Bronchial epithelial cell (primary cell): ENCODE data around the gene LRRN1. TPM values are rescaled to one million over a fixed set of nuclear protein-coding genes. Genes with fewer than 3 reads are reported as not detected.
"Not testable (repeated sequence)": the region's sequence is repeated elsewhere in the genome, so short reads cannot be mapped to it uniquely, and the experiment has no call there.

ENCODE experiments used
- DNase-seq: peaks from one replicate; pipeline ENCODE4 v3.0.0-alpha.2; 2010; ENCODE audit warnings: low read depth
- FAIRE-seq: peaks from 2 replicates; lab custom pipeline; 2011; peaks lifted over from hg19 to GRCh38; lab: Jason Lieb, UNC
- H3K27me3 ChIP-seq: 2 replicates; pipeline ENCODE4 v1.5.1; 2011; ENCODE audit warnings: low read length; ENCODE audit not compliant: control insufficient read depth, insufficient read depth
- H3K36me3 ChIP-seq: 2 replicates; pipeline ENCODE4 v1.5.1; 2011; ENCODE audit warnings: low read length; ENCODE audit not compliant: control insufficient read depth, insufficient read depth
- H3K4me3 ChIP-seq: 2 replicates; pipeline ENCODE4 v1.5.1; 2011; ENCODE audit warnings: mild to moderate bottlenecking, low read depth, low read length, control low read depth
- total RNA-seq: library from RNA; depleted of rRNA; stranded (reverse); fragments of >200 nt; gene quantifications from 2 replicates; pipeline ENCODE4 v1.2.1, GENCODE V29; 2014
- TF ChIP-seq, protein P1 (sequence below): IDR thresholded peaks from 2 replicates; pipeline ENCODE4 v1.5.1; 2011; ENCODE audit warnings: mild to moderate bottlenecking, moderate library complexity, low read length, control low read depth, inconsistent platforms; ENCODE audit not compliant: insufficient read depth, severe bottlenecking

The LRRN1 gene
- total RNA-seq, 1 donor from 2014 or later, result 0.26 TPM

DNA sequence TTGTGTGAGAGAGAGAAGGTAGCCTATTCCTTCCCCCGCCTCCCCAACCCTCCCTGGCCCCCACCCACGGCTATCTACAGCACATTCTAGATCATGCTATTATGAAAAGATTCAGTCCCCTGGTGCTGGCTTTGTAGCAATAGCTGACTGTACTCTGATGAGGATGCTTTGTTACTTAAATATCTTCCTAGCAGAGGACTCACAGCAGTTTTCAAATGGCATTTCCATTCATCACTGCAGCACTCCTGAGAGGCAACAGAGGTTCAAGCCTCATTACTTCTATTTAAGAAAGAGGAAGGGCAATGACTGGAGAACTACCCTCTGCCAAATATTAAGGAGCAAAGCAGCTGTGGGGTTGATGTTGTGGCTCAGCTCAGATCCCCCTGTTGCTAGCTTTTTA is 61.0 kb downstream of the LRRN1 start:
- TF ChIP-seq, protein P1, sequence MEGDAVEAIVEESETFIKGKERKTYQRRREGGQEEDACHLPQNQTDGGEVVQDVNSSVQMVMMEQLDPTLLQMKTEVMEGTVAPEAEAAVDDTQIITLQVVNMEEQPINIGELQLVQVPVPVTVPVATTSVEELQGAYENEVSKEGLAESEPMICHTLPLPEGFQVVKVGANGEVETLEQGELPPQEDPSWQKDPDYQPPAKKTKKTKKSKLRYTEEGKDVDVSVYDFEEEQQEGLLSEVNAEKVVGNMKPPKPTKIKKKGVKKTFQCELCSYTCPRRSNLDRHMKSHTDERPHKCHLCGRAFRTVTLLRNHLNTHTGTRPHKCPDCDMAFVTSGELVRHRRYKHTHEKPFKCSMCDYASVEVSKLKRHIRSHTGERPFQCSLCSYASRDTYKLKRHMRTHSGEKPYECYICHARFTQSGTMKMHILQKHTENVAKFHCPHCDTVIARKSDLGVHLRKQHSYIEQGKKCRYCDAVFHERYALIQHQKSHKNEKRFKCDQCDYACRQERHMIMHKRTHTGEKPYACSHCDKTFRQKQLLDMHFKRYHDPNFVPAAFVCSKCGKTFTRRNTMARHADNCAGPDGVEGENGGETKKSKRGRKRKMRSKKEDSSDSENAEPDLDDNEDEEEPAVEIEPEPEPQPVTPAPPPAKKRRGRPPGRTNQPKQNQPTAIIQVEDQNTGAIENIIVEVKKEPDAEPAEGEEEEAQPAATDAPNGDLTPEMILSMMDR, result no peak
- DNase-seq, result no peak
- H3K27me3 ChIP-seq, result no peaks in the 10 kb centered on the region
- H3K36me3 ChIP-seq, result no peaks in the 10 kb centered on the region
- no peak for FAIRE-seq
- no peak overlapping the region for H3K4me3 ChIP-seq

GRCh38 chr3:3862534-3862933 is 63.3 kb downstream of the LRRN1 start:
- no peak overlapping the region for H3K4me3 ChIP-seq
- DNase-seq (no peak), FAIRE-seq (no peak)
- no peaks in the 10 kb centered on the region for H3K36me3 ChIP-seq
- no peaks in the 10 kb centered on the region for H3K27me3 ChIP-seq
- TF ChIP-seq, protein P1, result no peak

DNA sequence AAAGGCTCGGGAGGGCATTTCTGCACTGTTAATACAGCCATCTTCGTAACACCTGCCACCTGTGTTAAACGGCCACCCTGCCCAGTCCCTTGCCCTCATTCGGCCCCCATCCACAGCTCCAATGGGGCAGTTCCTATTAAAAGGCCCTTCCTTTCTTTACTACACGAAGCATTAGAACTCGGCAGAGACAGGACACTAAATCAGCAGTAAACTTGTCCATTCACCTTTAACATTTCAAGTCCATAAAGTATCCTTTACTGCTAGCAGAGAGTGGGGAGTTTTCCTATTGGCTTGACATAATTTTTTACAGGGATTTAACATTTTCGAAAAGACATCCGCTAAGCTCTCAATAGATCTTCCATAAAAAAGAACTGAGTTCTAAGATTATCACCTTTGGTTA is 76.3 kb downstream of the LRRN1 start:
- H3K4me3 ChIP-seq, result no peak overlapping the region
- FAIRE-seq (no peak), DNase-seq (no peak)
- no peaks in the 10 kb centered on the region for H3K36me3 ChIP-seq
- H3K27me3 ChIP-seq, result no peaks in the 10 kb centered on the region
- TF ChIP-seq, protein P1, result no peak

DNA sequence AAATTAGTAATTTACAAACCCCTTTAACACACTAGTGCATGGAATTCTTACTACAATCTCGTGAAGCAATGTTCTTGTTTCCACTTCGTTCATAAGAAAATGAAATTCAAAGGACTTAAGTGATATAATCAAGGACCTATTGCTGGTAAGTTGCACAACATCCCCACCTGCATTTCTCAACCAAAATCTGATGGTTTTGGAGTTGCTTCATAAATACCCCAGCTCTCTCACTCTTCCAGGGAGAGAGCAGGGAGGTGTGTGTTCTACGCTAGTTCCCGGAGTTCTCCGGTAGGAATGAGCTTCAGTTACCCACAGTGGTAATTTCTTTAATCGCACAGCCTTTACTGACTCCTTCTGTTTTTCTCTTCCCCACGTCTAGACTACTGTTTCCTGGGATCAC is 81.8 kb downstream of the LRRN1 start:
- H3K4me3 ChIP-seq, result no peak overlapping the region
- no peaks in the 10 kb centered on the region for H3K27me3 ChIP-seq
- H3K36me3 ChIP-seq, result no peaks in the 10 kb centered on the region
- FAIRE-seq (no peak), DNase-seq (no peak)
- TF ChIP-seq, protein P1, result no peak

DNA sequence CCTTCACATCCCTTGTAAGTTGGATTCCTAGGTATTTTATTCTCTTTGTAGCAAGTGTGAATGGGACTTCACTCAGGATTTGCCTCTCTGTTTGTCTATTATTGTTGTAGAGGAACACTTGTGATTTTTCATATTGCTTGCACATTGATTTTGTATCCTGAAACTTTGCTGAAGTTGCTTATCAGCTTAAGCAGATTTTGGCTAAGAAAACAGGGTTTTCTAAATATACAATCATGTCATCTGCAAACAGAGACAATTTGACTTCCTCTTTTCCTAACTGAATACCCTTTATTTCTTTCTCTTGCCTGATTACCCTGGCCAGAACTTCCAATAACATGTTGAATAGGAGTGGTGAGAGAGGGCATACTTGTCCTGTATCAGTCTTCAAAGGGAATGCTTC is 88.1 kb downstream of the LRRN1 start:
- not testable (repeated sequence) for DNase-seq, FAIRE-seq, H3K27me3 ChIP-seq

GRCh38 chr3:3893590-3893989 is 94.4 kb downstream of the LRRN1 start:
- DNase-seq, result no peak
- no peaks in the 10 kb centered on the region for H3K27me3 ChIP-seq
- FAIRE-seq, result no peak
- H3K4me3 ChIP-seq, result no peak overlapping the region
- TF ChIP-seq, protein P1, result no peak
- H3K36me3 ChIP-seq, result no peaks in the 10 kb centered on the region

More for the DNA sequence above, 88.1 kb downstream of the LRRN1 start:
- H3K36me3 ChIP-seq, H3K4me3 ChIP-seq: not testable (repeated sequence)
